GM12801 (cell line): Measurements from ENCODE around the gene MUC6.

ENCODE experiments used
- TF ChIP-seq, protein P1 (sequence below): IDR thresholded peaks from one replicate; pipeline ENCODE4 v1.5.1; 2011; ENCODE audit warnings: control low read depth; ENCODE audit not compliant: insufficient read length; ENCODE audit errors: extremely low read depth

MUC6 gene

GRCh38 chr11:1041471-1041870, 5.0 kb upstream of the MUC6 start:
- TF ChIP-seq, protein P1, sequence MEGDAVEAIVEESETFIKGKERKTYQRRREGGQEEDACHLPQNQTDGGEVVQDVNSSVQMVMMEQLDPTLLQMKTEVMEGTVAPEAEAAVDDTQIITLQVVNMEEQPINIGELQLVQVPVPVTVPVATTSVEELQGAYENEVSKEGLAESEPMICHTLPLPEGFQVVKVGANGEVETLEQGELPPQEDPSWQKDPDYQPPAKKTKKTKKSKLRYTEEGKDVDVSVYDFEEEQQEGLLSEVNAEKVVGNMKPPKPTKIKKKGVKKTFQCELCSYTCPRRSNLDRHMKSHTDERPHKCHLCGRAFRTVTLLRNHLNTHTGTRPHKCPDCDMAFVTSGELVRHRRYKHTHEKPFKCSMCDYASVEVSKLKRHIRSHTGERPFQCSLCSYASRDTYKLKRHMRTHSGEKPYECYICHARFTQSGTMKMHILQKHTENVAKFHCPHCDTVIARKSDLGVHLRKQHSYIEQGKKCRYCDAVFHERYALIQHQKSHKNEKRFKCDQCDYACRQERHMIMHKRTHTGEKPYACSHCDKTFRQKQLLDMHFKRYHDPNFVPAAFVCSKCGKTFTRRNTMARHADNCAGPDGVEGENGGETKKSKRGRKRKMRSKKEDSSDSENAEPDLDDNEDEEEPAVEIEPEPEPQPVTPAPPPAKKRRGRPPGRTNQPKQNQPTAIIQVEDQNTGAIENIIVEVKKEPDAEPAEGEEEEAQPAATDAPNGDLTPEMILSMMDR: no peak

- TF ChIP-seq, protein P1: no peak
Measured at GRCh38 chr11:1041149-1041467, 4.6 kb upstream of the MUC6 start.

DNA sequence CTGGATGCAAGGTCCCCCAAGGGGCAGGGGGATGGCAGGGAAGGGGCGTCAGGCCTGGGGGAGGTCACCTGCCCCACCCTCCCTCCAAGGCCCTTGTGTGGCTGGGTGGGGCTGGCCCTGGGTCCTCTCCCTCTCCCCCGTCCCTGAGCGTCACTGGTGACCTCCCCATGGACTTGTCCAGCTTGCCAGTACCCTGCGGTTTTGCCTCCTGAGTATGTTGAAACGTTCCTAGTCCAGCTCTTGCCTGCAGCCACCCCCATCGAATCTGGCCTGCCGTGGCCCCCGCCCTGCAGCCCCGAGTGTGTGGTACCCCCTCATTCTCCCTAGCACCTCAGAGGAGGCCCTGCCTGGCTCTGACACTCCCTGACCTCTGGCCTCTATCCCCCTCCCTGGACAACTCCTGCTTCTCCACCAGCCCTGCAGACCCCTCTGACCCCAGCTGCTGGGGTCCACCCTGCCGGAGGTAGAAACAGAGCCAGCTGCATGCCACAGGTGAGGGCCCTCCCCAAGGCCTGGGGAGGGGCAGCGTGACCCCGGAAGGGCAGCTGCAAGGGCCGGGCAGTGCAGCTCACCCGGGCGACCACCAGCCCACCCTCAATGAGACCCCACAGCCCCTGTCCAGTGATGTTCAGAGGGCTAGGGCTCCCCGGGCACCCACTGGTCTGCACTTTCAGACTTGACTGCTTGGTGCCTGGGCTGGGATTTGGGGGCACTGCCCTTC, 4.1 kb upstream of the MUC6 start:
- TF ChIP-seq, protein P1: no peak

DNA sequence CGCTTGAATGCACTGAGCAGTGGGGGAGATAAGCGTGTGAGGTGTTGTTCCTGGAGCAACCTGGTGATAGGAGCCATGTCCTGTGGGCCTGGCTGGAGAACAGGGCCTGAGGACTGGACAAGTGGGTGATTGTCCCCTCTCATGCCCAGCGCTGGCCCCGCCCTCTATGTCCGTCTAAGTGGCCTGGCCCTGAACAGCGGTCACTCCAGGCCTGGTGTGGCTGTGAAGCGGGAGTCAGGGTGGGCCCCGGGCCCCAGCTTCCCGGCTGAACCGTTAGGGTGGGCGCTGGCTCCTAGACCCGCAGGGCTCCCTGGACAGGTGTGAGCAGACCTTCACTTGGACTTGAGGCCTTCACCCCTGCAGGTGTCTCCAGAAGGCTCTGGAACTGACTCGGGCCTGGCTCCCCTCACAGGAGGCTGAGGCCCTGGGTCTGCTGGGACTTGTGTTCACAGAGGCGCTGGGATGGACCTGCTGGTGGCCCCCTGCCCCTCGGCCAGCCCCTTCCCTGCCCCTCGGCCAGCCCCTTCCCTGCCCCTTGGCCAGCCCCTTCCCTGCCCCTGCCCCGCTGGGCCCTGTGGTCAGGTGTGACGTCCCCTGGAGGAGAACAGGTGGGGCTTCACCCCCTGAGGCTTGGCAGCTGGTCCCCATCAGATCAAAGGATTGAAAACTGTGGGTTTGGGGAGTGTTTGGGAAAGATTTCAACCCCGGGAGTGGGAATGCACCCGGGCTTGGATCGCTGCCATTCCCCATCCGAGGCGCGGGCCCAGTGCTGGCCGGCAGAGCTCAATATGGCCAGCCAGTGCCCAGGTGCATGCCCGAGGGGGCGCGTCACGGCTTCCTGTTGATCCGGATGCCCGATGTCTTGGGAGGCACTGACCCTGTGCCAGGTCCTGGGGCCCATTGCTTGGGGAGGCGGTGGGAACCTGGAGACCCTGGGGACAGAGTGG, 3.2 kb upstream of the MUC6 start:
- TF ChIP-seq, protein P1: no peak

DNA sequence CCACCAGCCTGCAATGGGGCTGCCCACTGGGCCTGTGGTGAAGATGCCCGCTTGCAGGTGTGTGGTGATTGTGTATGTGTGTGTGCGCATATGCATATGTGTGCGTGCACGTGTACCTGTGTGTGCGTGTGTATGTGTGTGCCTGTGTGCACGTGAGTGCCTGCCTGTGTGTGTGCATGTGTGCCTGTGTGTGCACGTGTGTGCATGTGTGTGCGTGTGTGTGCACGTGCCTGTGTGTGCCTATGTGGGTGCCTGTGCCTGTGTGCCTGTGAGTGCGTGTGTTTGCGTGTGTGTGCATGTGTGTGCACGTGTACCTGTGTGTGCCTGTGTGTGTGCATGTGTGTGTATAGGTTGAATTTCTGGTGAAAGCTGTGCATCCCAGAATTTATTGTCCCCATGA, 2.4 kb upstream of the MUC6 start:
- TF ChIP-seq, protein P1: no peak

DNA sequence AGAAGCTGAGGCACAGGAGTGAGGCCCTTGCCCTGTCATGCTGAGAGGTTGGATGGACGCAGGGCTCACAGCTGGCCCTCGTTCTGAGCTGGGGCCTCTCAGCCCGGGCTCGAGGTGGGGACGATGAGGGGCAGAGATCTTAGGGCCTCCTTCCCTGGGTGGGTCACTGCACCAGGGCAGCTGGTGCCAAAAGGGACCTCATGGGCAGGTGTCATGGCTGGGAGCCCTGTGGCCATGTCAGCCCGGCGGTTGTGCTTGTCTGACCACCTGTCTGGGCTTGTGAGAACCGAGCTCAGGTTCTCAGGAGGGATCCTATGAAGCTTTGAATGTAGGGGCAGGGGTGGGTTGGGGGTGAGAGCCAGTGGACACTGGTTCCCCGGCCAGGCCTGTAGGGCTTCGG, 1.8 kb upstream of the MUC6 start:
- TF ChIP-seq, protein P1: no peak

DNA sequence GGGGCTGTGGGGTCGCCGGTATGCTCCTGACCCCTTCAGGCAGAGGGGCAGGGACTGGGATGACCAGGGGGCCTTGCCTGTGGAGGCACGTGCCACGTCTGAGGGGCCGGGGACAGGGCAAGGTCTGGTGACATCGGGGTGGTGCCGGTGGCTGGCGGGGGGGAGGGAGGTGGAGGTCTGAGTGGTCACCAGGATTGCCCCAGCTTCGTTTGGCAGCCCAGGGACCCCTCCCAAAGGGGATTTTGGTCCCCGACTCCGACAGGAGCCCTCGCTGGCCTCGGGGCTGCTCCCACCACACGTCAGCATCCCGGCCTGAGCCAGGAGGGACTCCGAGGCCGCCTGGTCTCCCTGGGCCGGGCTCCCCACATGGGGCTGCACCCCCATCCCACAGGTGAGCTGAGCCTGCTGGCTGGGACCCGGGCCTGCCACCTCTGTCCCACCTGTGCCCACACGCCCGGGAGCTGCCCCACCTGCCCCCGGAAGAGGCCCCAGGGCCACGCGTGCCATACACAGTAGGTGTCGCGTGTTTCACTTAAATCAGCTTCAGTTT, 1.1 kb upstream of the MUC6 start:
- TF ChIP-seq, protein P1: no peak
